HG03354 (cell line): ENCODE data around the gene PDE5A.
"Not testable (repeated sequence)": the region's sequence is repeated elsewhere in the genome, so short reads cannot be mapped to it uniquely, and the experiment has no call there.

Experiments used
- ATAC-seq: cut with Tn5 transposase; IDR thresholded peaks from one replicate; pipeline ENCODE4 v1.9.1; 2021; ENCODE audit warnings: mild to moderate bottlenecking; ENCODE audit not compliant: unreplicated experiment, poor library complexity, severe bottlenecking

The PDE5A gene

DNA sequence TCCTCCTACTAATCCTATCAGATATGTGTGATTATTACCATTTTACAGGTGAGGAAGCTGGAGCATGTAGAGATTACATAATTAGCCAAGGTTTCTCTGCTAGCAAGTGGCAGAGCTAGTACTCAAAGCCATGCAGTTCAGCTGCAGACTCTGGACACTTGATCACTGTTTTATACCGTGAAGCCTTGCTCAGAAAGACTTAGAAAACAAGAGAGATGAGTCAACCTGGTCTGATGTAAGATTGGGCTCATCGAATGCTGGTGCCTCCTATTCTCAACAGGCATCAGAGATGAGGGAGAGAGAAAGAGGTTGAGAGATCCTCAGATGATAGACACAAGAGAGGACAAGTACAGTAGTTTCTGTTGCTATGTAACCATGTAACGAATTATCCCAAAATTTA is 19.0 kb upstream of the PDE5A start:
- ATAC-seq, result no peak

DNA sequence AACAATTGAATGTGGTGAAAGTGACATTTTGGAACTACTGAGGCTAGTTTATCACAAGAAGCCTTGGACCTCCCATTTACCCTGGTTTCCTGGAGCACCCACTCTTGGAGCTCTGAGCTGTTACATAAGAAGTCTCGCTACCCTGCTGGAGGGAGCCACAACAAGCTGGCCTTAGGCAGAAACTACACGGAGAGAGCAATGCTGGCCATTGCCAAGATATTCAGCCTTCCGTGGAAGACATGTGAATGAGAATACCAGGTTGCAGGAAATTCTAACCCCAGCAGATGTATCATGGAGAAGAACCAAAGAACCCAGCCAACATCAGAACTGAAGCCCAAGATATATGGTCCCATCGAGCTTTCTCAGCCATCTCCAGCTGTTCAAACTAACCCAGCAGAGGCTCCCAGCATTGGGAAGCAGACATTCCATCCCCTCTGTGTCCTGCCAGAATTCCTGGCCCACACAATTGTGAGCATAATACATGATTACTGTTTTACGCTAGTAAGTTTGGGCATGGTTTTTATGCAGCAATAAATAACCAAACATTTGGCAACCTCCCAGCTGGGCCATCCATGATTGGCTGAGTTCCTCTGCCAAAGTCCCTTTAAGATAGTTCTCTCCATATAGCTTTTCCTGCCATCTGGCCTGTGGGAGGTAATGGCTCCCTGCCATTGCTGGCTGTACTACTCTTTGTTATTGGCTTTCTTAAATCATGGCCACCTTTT is 17.9 kb upstream of the PDE5A start:
- ATAC-seq, result no peak

DNA sequence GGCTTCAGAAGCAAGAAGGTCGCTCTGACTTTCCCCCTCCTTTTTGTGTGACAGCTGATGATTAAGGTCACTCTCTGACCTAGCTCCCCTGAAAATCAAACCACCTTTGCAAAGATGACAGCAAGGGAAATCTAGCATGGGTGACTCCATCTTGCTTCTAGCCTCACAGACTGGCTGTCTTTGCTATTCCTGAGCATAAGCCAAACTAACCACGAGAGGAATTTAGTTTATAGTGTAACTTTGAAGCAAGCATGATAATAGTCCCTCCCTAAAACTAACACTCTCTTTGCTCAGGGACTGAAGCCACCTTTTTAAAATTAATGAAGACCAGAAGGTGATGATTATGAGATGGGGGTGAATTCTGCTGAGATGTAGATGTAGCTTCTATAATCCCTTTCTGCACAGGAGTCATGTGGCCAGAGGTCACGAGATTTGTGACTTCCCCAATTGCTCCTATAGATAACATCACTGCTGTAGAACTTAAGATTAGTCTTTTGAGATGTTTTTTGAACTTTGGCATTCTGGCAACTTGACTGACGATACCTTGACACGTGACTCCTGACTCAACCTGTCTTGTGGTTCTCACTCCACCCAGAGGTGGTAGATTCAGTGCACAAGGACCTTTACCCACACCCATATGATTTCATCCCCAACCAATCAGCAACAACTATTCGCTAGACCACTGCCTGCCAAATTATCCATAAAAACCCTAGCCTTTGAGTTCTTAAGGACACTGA is 14.9 kb upstream of the PDE5A start:
- ATAC-seq, result no peak

DNA sequence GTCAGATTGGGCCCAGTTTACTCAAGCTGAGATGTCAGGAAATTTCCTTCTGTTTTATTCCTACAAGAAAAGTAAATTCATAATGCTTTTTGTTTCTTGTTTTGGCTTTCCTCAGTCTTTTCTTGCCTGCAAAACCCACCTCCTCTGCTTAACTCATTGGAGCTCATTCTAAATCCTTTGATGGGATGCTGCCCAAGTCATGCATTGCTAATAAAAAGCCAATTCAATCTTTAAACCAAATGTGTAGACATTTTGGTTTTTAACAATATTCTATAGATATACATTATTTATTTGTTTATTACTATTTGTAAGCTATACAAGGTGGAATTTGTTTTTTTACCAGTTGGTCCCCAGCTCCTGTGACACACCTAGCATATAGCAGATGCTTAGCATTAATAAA is 13.2 kb upstream of the PDE5A start:
- no peak for ATAC-seq

DNA sequence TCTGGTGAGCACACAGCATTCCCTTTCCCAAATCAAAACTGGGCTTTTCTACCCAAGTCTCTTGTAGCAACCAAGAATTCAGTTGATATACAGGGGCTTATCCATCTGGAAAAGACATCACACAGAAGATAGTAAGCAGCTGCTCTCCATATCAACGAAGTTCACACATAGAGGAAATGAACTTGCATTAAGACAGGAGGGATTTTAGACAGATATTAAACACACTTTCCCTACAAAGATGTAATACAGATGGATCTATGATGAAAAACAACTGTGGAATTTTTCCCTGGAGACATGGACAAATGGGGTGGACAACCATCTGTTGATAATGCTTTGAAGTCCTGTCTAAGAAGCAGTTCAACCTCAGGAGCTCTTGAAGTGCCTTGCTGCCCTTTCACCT is 9.8 kb upstream of the PDE5A start:
- ATAC-seq, result no peak

DNA sequence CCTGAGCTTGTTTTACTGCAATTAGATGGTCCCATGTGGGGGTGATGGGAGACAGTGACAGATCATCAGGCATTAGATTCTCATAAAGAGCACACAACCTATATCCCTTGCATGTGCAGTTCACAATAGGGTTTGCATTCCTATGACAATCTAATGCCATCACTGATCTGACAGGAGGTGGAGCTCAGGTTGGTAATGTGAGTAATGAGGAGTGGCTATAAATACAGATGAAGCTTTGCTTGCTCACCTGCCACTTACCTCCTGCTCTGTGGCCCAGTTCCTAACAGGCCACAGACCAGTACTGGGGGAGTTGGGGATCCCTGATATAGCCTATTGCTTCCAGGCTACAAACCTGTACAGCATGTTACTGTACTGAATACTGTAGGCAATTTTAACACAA is 8.2 kb upstream of the PDE5A start:
- not testable (repeated sequence) for ATAC-seq

DNA sequence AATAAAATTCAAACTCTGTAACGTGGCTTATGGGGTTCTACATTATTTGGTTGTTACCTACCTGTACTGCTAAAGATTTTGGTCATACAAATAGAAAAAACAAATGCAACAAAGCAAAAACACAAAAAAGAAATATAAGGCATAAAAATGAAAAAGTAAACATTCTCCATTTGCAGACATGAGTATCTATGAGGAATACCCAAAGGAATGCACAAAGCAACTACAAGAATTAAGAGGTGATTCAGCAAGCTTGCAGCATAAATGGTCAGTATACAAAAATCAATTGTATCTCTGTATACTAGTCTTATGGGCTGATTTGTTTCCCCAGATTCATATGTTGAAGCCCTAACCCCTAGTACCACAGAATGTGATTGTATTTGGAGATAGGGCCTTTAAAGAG is 3.6 kb upstream of the PDE5A start:
- ATAC-seq, result no peak

DNA sequence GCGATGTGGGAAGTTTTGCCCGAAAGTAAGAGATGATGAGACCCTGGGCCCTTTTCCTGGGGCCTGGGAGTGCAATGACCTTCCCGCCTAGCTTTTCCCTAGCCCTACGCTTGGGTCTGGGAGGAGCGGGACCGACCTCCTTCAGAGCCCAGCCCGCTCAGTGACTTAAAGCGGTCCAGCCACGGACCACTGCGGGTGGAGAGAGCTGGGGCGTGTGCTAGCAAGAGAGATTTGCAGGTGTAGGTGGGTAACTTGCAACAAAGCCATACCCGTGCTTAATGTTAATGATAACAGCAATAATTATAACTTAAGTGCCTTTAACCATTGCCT is 503 bp upstream of the PDE5A start:
- ATAC-seq, result peak; percentile 36

DNA sequence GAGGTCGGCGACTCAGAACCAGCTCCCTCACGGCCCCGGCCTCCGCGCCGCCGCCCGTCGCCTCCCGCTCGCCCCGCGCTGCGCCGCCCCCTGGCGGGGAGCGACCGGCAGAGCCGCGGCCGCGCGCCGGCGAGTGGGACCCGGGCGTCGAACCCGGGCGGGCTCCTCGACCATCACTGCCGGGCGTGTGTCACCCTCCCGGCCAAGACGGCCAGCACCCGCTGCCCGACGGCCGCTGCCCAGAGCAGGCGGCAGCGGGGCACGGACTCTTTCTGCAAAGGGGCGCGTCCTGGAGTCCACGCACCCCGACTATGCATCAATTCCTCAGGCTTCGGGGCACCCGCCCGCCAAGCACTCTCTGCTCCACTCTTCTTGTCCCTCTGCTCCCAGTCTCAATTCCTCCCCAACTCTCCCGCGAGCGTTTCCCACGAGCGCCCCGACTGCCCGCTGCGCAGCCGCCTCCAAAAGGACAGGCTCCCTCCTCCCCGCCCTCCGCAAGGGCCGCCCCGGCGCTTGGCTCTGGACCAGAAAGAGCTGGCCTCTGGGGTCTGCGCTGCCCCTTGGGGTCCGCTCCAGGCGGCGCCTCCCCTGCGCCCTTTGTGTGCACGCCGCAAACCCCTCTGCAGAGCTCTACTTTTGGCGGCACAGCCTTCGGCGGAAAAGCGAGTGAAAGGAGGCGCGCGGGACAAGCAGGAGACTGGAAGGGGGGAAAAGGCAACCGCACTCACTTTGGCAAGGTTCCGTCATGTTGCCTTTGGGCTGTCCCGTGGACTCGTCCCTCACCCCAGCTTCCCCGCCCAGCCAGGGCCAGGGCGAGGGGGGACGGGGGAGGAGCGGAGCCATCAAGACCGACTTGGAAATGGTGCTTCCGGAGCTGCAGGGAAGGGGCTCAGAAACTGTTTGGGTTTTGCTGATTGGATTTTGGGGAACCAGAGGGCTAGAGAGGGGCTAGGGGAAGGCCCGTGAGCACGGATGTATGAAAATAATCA is 1.0 kb downstream of the PDE5A start:
- ATAC-seq, result peak; percentile 65

DNA sequence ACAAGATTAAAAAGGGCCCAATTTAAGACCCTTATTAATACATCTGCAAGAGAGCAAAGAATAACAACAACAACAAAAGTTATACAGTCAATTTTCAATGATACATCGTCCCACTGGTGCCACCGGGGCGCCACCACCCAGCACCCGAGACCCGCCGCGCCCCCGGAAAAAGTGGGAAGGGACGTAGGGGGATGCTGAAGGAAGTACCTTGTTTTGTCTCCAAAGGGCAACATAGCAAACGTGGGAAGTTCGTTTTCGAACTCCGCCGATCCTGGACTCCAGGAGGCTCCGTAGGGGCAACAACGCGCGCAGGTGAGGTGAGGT is 1.7 kb downstream of the PDE5A start:
- ATAC-seq, result no peak

DNA sequence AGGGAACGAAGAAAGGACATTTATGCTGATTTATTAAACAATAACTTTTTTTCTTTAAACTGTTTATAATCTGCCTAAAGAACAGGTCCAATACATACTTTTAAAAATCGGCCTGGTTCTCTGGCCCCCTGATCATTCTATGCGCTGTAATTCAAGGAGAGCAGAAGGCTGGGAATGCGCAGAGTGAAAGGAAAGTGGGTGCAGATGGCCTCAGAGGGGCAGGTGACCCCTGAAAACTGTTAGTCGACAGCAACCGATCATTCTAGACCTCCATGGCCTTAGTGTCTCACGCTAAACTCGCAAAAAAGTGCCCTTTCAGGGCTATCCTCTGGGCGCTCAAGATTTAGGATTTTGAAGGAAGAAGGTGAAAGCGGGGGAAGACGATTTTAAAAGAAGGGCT is 2.2 kb downstream of the PDE5A start:
- no peak for ATAC-seq

DNA sequence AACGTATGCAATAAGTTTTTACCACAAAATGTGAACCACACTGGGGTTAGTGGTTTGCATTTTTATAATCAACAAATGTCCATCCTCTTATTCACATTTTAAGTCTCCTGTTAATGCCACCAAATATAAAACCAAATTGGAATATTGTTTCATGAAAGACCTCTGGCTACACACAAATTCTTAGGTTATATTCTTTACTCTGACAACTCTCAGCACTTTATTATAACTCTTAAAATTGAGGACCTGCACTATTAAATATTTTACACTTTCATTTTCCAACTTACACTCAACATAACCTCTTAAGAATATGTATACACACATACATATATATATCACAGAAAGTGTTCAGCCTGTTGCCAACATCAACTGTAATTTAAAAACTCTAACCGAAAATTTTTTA is 2.8 kb downstream of the PDE5A start:
- ATAC-seq, result no peak

DNA sequence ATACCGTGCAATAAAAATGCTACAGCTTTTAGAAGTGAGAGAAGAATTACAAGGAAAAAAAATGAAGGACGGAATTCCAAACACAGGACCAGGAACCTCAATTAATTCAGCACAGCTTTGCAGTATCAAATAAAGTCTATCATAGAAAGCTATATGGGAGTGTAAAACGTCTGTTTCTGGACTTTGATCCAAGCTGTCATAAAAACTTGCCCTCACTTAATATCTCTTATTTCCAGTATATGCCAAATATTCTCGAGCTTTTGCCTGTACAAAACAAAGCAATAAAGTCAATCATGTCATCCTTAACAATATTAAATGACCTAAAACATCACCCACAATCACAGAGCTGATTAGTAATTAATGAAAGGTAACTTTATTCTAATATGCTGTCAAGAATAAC is 4.2 kb downstream of the PDE5A start:
- ATAC-seq, result no peak

DNA sequence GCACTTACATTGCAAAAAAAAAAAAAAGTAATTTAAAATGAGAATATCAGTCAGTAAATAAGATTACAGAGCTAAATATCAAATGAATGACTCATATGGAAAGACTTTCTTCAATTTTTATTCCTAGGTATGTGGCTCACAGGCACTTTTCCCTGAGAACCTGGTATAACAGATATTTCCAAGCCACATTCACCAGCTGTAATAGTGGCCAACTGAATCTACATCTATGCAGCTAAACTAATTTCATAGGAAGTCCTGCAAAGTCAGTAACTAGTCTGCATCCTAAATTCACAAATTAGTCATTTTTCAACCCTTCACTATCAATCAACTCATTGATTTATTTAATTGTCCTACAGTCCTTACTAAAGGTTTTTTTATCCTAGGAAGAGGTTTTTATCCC is 5.6 kb downstream of the PDE5A start:
- no peak for ATAC-seq

DNA sequence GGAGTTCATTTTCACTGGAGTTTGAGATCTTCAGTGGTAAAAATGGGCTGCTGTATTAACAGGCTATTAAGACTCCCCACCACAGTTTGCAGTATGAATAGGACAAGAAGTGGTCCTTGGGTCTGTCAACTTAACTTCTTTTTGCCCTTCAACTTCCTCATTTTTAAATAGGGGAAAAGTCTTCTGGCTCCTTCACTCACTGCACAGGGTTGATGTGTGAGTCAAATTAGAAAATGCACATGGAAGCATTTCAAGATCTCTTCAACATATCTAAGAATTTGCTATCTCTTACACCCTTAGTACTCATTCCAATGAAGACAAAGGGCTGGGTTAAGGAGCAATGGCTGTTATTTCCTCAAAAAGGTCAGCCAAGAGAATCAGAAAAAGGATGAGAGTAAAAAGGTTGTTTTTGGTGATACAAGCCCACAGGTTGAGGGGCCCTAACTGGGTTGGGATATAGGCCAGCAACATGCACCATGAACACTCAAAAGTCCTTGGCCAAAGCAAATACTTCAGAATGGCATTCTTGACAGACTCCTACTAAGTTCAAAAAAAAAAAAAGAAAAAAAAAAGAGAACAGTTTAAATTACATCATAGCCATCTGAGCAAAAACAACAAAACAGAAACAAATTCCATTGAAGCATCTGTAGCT is 13.4 kb downstream of the PDE5A start:
- no peak for ATAC-seq

DNA sequence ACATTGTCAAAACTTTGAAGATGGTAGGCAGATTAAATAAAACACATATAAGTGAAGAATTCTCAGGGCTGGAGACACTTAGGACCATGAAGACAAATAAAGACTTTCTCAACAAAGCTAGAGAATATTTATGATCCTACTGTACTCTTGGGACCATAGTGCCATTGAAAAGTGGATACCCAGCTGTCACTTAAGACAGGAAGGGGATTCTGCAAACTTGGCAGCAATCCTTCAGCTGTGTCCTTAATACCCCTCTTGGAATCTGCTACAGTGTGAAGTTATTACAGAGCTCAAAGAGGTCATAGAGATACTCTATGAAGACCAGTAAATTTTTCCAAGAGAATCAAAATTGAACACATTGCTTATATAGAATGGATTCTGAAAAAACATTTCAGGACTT is 24.3 kb downstream of the PDE5A start:
- ATAC-seq, result no peak

DNA sequence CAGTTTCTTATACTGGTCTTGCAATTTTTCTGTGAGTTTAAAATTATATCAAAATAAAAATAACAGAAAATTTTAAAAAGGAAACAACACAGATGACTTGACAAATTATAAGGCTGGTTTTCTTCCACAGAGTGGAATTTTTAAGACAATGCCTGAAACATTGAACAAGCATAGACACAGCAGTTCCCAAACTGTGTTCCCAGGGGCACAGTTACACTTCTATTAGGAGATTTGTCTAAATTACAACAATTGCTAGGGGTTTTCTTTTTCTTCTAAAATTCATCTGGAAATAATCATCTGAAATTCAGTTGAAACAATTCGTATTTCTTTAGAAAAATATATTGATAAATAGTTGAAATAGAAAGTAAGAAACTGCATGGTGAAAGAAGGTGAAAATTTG is 26.2 kb downstream of the PDE5A start:
- no peak for ATAC-seq

DNA sequence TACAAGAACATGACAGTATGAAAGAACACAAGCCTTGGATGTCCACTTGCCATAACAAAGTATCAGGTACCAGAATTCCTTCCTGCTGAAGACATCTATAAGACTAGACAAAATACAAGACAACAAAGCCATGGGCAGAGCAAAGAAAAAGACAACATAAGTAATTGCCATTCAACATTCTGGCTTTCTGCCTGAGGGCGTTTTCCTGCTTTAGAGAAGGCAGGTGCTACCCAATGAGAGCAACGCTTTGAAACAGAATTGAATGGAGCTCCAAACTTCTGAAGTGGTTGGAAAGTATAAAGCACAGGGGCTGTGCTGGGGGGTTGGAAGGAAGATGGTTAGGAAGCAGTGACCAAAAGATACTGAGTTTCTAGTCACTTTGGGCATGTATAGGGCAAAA is 30.1 kb downstream of the PDE5A start:
- no peak for ATAC-seq

DNA sequence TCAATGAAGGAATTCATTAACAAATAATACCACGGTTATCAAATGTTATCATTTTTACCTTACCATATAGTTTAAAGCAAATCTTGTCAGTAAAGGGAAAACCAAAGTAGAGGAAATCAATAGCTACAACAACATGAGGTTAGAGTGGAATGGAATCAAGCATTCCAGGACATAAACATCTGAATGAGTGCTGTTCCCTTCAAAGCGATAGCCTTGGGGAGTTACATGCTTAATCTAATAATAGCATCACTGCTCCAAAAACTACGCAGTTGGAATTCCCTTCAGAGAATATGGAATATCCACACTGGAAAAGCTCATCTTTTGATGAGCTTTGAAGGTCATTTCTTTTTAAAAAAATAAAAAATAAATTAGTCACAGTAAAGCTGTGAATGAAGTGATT is 31.2 kb downstream of the PDE5A start:
- no peak for ATAC-seq

DNA sequence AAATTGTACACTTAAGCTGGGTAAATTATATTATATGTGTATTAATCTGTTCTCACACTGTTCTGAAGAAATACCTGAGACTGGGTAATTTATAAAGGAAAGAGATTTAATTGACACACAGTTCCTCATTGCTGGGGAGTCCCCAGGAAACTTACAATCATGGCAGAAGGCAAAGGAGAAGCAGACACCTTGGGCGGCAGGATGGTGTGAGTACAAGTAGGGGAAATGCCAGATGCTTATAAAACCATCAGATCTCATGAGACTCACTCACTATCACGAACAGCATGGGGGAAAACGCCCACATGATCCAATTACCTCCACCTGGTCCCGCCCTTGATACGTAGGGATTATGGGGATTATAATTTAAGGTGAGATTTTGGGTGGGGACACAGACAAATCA is 34.9 kb downstream of the PDE5A start:
- no peak for ATAC-seq
